HCT116 (cell line): ENCODE data around the gene INTS3. TPM values are rescaled to one million over a fixed set of nuclear protein-coding genes. Genes with fewer than 3 reads are reported as not detected.

Experiments
- ATAC-seq: fragments of 200-7000 bp; cut with Tn5 transposase; 2 replicates; pipeline ENCODE4 v1.9.1; 2020; ENCODE audit warnings: mild to moderate bottlenecking, moderate library complexity
- BruUV-seq: library from RNA; stranded (reverse); fragments of 400-500 nt; replicated peaks from 2 replicates; lab custom pipeline; 2021; lab: Mats Ljungman, UMichigan
- CTCF ChIA-PET: fragments of 300-600 bp; sonication (Branson Sonifier 250); formaldehyde crosslinking; loops from one replicate; lab custom pipeline; 2021; ENCODE audit warnings: antibody characterized with exemption; lab: Charles Lee
- POLR2A ChIA-PET: fragments of 300-600, 350-600 bp; sonication (Branson Sonifier 250); formaldehyde crosslinking; loops from one replicate; lab custom pipeline; 2021; ENCODE audit warnings: antibody characterized with exemption; lab: Charles Lee
- RAD21 ChIA-PET, 2 experiments: fragments of 300-600 bp; sonication (Branson Sonifier 250); formaldehyde crosslinking; loops; one replicate each; lab custom pipeline; 2023; ENCODE audit warnings: low total read pairs in 2 of 2; ENCODE audit not compliant: uncharacterized antibody in 2 of 2, unreplicated experiment in 2 of 2, low non-redundant PET in 1 of 2; lab: Charles Lee
- DNase-seq: peaks from one replicate; pipeline ENCODE4 v3.0.0-alpha.2; 2010; ENCODE audit warnings: low read depth, low spot score
- H2AFZ ChIP-seq: fragments of 200-600 bp; shearing (Covaris generic), sonication (generic); 2 replicates; pipeline ENCODE4 v1.6.1; 2017; ENCODE audit warnings: low read depth, mixed run types, mixed read lengths, antibody characterized with exemption, low read length; ENCODE audit not compliant: poor library complexity, severe bottlenecking
- H3K27ac ChIP-seq: 2 replicates; pipeline ENCODE4 v1.5.1; 2012; ENCODE audit warnings: low read depth, low read length
- H3K27me3 ChIP-seq: fragments of 200-600 bp; sonication (generic); 2 replicates; pipeline ENCODE4 v1.6.1; 2016; ENCODE audit warnings: mixed run types, low read length, mixed read lengths; ENCODE audit not compliant: insufficient read depth
- H3K36me3 ChIP-seq, 2 experiments: fragments of 200-500 bp in 1 of 2; fragments of 200-600 bp in 1 of 2; sonication (Bioruptor generic) in 1 of 2; sonication (generic) in 1 of 2; 2 replicates each; pipeline versions ENCODE4 v1.5.1 to v1.6.1; 2014 to 2016; ENCODE audit warnings: low read length in 2 of 2, inconsistent platforms in 1 of 2, mixed read lengths in 1 of 2, mixed run types in 1 of 2; ENCODE audit not compliant: insufficient read depth in 2 of 2, control insufficient read depth in 1 of 2
- H3K4me1 ChIP-seq, 2 experiments: fragments of 200-600 bp in 1 of 2; sonication (generic) in 1 of 2; 2 replicates each; pipeline versions ENCODE4 v1.5.1 to v1.6.1; 2012 to 2017; ENCODE audit warnings: low read length in 2 of 2, inconsistent platforms in 1 of 2, mild to moderate bottlenecking in 1 of 2, mixed read lengths in 1 of 2, mixed run types in 1 of 2, moderate library complexity in 1 of 2; ENCODE audit not compliant: insufficient read depth in 2 of 2, control insufficient read depth in 1 of 2
- H3K4me2 ChIP-seq: fragments of 200-600 bp; sonication (generic); 2 replicates; pipeline ENCODE4 v1.6.1; 2017; ENCODE audit warnings: mixed run types, low read length, mixed read lengths
- H3K4me3 ChIP-seq, 2 experiments: fragments of 200-600 bp in 1 of 2; sonication (generic) in 1 of 2; replicated peaks in 1 of 2; 2 replicates each; pipeline ENCODE4 v1.5.1; 2011 to 2016; ENCODE audit warnings: low read length in 2 of 2, control low read depth in 1 of 2, low read depth in 1 of 2, mild to moderate bottlenecking in 1 of 2, mixed read lengths in 1 of 2, mixed run types in 1 of 2
- H3K79me2 ChIP-seq: fragments of 200-600 bp; sonication (generic); 2 replicates; pipeline ENCODE4 v1.6.1; 2017; ENCODE audit warnings: mild to moderate bottlenecking, mixed run types, low read length, moderate library complexity, mixed read lengths; ENCODE audit not compliant: insufficient read depth
- H3K9ac ChIP-seq: fragments of 200-600 bp; sonication (generic); 2 replicates; pipeline ENCODE4 v1.6.1; 2016; ENCODE audit warnings: low read length, mixed read lengths
- H3K9me2 ChIP-seq: fragments of 200-600 bp; sonication (generic), shearing (Covaris generic); 2 replicates; pipeline ENCODE4 v1.6.1; 2017; ENCODE audit warnings: mixed run types, mild to moderate bottlenecking, moderate library complexity; ENCODE audit not compliant: insufficient read depth
- H3K9me3 ChIP-seq, 2 experiments: fragments of 200-500 bp in 1 of 2; fragments of 200-600 bp in 1 of 2; sonication (Bioruptor generic) in 1 of 2; sonication (generic) in 1 of 2; 2 replicates each; pipeline ENCODE4 v1.6.1; 2014 to 2017; ENCODE audit warnings: low read length in 2 of 2, mixed read lengths in 2 of 2, inconsistent platforms in 1 of 2, low read depth in 1 of 2, mild to moderate bottlenecking in 1 of 2, mixed run types in 1 of 2, moderate library complexity in 1 of 2; ENCODE audit not compliant: control insufficient read depth in 1 of 2, insufficient read depth in 1 of 2
- H4K20me1 ChIP-seq: fragments of 200-600 bp; sonication (generic), shearing (Covaris generic); 2 replicates; pipeline ENCODE4 v1.6.1; 2017; ENCODE audit warnings: mixed run types, mild to moderate bottlenecking, moderate library complexity; ENCODE audit not compliant: insufficient read depth
- ATF3 ChIP-seq: IDR thresholded peaks from 2 replicates; pipeline ENCODE4 v1.6.1; 2012
- CTCF ChIP-seq, 3 experiments: fragments of 200-600 bp in 1 of 3; sonication (generic) in 1 of 3; IDR thresholded peaks in 2 of 3; conservative IDR thresholded peaks in 1 of 3; 2 replicates each; pipeline ENCODE4 v1.5.1; 2012 to 2017; ENCODE audit warnings: low read depth in 2 of 3, low read length in 2 of 3, antibody characterized with exemption in 1 of 3, borderline replicate concordance in 1 of 3, control low read depth in 1 of 3, mild to moderate bottlenecking in 1 of 3, mixed read lengths in 1 of 3, mixed run types in 1 of 3, moderate library complexity in 1 of 3; ENCODE audit not compliant: insufficient read depth in 1 of 3
- EGR1 ChIP-seq: IDR thresholded peaks from 2 replicates; pipeline ENCODE4 v1.6.1; 2012; ENCODE audit warnings: low read depth
- FOSL1 ChIP-seq: IDR thresholded peaks from 2 replicates; pipeline ENCODE4 v1.6.1; 2012; ENCODE audit warnings: low read depth
- JUND ChIP-seq: IDR thresholded peaks from 2 replicates; pipeline ENCODE4 v1.6.1; 2012
- MAX ChIP-seq: IDR thresholded peaks from 2 replicates; pipeline ENCODE4 v1.6.1; 2012
- POLR2A ChIP-seq: IDR thresholded peaks from 2 replicates; pipeline ENCODE4 v1.7.0; 2011; ENCODE audit warnings: borderline replicate concordance; ENCODE audit not compliant: insufficient read depth, insufficient read length; ENCODE audit errors: extremely low read depth
- RAD21 ChIP-seq: IDR thresholded peaks from 2 replicates; pipeline ENCODE4 v1.6.1; 2012; ENCODE audit warnings: low read depth, mild to moderate bottlenecking
- REST ChIP-seq: IDR thresholded peaks from 2 replicates; pipeline ENCODE4 v1.6.1; 2012; ENCODE audit warnings: low read depth
- SP1 ChIP-seq: IDR thresholded peaks from 2 replicates; pipeline ENCODE4 v1.6.1; 2012; ENCODE audit warnings: low read depth
- intact Hi-C: fragments of 100-400 bp; cut with micrococcal nuclease; formaldehyde crosslinking; loops from 2 replicates; pipeline ENCODE4 v1.10.0; 2022
- total RNA-seq: library from RNA; stranded (reverse); gene quantifications from one replicate; pipeline ENCODE4 v1.2.1, GENCODE V29; 2021; ENCODE audit not compliant: unreplicated experiment

INTS3 gene
- total RNA-seq, 1 experiment from 2014 or later = 47.6 TPM

GRCh38 chr1:153793973-153794615 is 66.2 kb downstream of the INTS3 start:
- Histone ChIP-seq H3K27me3 (no peaks in the 10 kb centered on the region), H3K9me3 (no peaks in the 10 kb centered on the region), H2AFZ (no peak overlapping the region), H3K36me3 (no peaks in the 10 kb centered on the region), H3K27ac (no peak overlapping the region), H3K9ac (no peak overlapping the region), H3K9me2 (no peaks in the 10 kb centered on the region), H3K4me2 (no peak overlapping the region), H4K20me1 (no peaks in the 10 kb centered on the region), H3K4me3 (no peak overlapping the region), H3K79me2 (no peaks in the 10 kb centered on the region), H3K4me1 (peaks cover 0 to 8% of the 10 kb centered on the region in 2 experiments; a peak in 1 of 4 replicates)
- TF ChIP-seq EGR1 = no peak
- no TSS peak for BruUV-seq
- CTCF ChIA-PET = no interaction called here
- intact Hi-C loops = no loop called here
- DNase-seq (no peak), ATAC-seq (no peak)
- POLR2A ChIA-PET = no interaction called here
- RAD21 ChIA-PET = no interaction called here

GRCh38 chr1:153794624-153795329 is 66.9 kb downstream of the INTS3 start:
- H3K27me3 ChIP-seq = no peaks in the 10 kb centered on the region
- H3K36me3 ChIP-seq = no peaks in the 10 kb centered on the region
- no peak overlapping the region for H3K9ac ChIP-seq
- DNase-seq (no peak), ATAC-seq (no peak)
- H3K4me2 ChIP-seq = no peak overlapping the region
- no peak overlapping the region for H3K27ac ChIP-seq
- H3K4me3 ChIP-seq = no peak overlapping the region
- peaks cover 0 to 8% of the 10 kb centered on the region in 2 experiments; a peak in 1 of 4 replicates for H3K4me1 ChIP-seq
- BruUV-seq = no TSS peak
- intact Hi-C loops = loop anchor here (5.0 kb wide), 1 partner anchor 173 kb away; the partner anchor contains the start of gene CREB3L4
- H2AFZ ChIP-seq = no peak overlapping the region
- CTCF ChIA-PET = no interaction called here
- no peaks in the 10 kb centered on the region for H3K79me2 ChIP-seq
- POLR2A ChIA-PET = no interaction called here
- no peaks in the 10 kb centered on the region for H3K9me3 ChIP-seq
- no peaks in the 10 kb centered on the region for H3K9me2 ChIP-seq
- H4K20me1 ChIP-seq = no peaks in the 10 kb centered on the region
- TF ChIP-seq FOSL1 = no peak
- no peak for TF ChIP-seq JUND
- TF ChIP-seq RAD21 = no peak
- TF ChIP-seq ATF3 = no peak
- no peak for TF ChIP-seq SP1
- TF ChIP-seq POLR2A = no peak
- no peak for TF ChIP-seq CTCF (IDR thresholded peaks at IDR 0.05 in 2 of 3, conservative IDR thresholded peaks at IDR 0.05 in 1 of 3; ENCODE audit: borderline replicate concordance in 1 of 3, insufficient read depth in 1 of 3, low read depth in 2 of 3, low read length in 2 of 3)
- no peak for TF ChIP-seq REST
- no peak for TF ChIP-seq MAX
- RAD21 ChIA-PET = no interaction called here
